ENCODE results near the gene NACC1. TPM values are rescaled to one million over a fixed set of nuclear protein-coding genes. Genes with fewer than 3 reads are reported as not detected.
A peak's percentile ranks its signal among the peaks of the same experiment; 100 is the strongest.
"Not testable (repeated sequence)": the region's sequence is repeated elsewhere in the genome, so short reads cannot be mapped to it uniquely, and the experiment has no call there.

Gene NACC1
- total RNA-seq, 1 experiment from 2014 or later: 55.9 TPM

GRCh38 chr19:13163609-13164342, 45.7 kb downstream of the NACC1 start:
- BruUV-seq (replicated peaks): no TSS peak
- POLR2A ChIA-PET: interaction anchor here (0.9 to 7.2 kb wide), 12 partner anchors 9 to 1362 kb away, joined by 3 to 101 read pairs (median 4); partner anchors contain the start of genes DNAJB1, GCDH, IER2 and NACC1
- H3K27me3 Mint-ChIP-seq (ENCODE audit: insufficient read depth, unreplicated experiment): no peaks in the 10 kb centered on the region
- no peaks in the 10 kb centered on the region for H3K9me3 Mint-ChIP-seq (ENCODE audit: unreplicated experiment)
- intact Hi-C loops (cut with micrococcal nuclease): loop anchor here (1.0 to 5.0 kb wide), 2 partner anchors 8 to 1364 kb away; partner anchors contain the start of gene TECR
- H3K36me3 Mint-ChIP-seq (ENCODE audit: insufficient read depth, unreplicated experiment): no peaks in the 10 kb centered on the region
- peaks cover 22% of the 10 kb centered on the region for H3K4me1 Mint-ChIP-seq (ENCODE audit: insufficient read depth, unreplicated experiment)
- TF ChIP-seq CTCF (IDR thresholded peaks at IDR 0.05; ENCODE audit: unreplicated experiment): no peak
- peak overlapping the region; percentile 62 for H3K4me3 Mint-ChIP-seq (ENCODE audit: unreplicated experiment)
- CTCF ChIA-PET: interaction anchor here (0.6 to 1.5 kb wide), 5 partner anchors 11 to 186 kb away, joined by 3 to 5 read pairs (median 3); partner anchors contain the start of genes IER2 and STX10
- peak overlapping the region; percentile 85 for H3K27ac Mint-ChIP-seq (ENCODE audit: low read depth, unreplicated experiment)
- peak; percentile 96 for DNase-seq (ENCODE audit: unreplicated experiment)

DNA sequence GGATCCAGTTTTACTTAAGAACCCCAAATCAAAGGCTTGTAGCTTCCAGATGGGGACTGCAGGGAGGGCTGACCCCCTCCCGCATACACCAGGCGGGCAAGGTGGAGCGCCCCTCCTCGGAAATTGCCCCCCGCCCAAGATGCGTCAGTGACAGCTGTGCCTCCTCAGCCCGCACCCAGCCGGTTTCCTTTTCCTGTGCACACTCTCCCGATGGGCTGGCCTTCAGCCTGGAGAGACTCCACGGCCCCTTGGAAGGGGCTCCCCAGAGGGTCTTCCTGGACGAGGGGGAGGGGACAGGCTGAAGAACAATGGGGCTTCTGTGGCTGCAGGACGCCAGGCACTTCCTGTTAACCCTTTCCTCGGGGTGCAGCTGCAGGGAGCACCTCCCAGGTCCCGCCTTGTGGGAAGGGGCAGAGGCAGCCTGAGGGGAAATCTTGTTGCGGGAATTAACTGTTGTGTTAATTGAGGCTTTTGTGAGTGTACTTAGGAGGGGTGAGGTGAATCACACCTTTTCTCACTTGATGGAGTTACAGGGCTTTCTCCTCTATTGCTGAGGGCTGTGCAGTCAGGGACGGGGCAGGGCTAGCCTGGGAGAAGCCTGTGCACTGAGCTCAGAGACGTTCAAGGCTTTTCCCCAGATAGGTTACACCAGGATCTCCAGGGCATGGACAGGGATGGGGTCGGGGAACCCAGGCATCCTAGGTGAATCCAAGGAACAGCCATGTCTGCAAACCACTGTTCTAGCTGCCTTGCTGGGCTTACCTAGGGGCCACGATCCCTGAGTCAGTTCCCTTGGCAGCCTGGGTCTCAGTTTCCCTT, 46.5 kb downstream of the NACC1 start:
- CTCF ChIA-PET: interaction anchor here (0.7 to 1.4 kb wide), 2 partner anchors 143 to 187 kb away, joined by 3 to 4 read pairs; no protein-coding TSS in a partner anchor
- intact Hi-C loops (cut with micrococcal nuclease): loop anchor here (5.0 kb wide), 2 partner anchors 47 to 1363 kb away; partner anchors contain the start of genes NACC1, TECR and TRMT1
- H3K27me3 Mint-ChIP-seq (ENCODE audit: insufficient read depth, unreplicated experiment): no peaks in the 10 kb centered on the region
- H3K9me3 Mint-ChIP-seq (ENCODE audit: unreplicated experiment): no peaks in the 10 kb centered on the region
- POLR2A ChIA-PET: interaction anchor here (0.6 to 7.2 kb wide), 9 partner anchors 10 to 1361 kb away, joined by 3 to 101 read pairs (median 3); partner anchors contain the start of genes IER2, NACC1 and STX10
- DNase-seq (ENCODE audit: unreplicated experiment): peak; percentile 82
- BruUV-seq (replicated peaks): no TSS peak
- no peaks in the 10 kb centered on the region for H3K36me3 Mint-ChIP-seq (ENCODE audit: insufficient read depth, unreplicated experiment)
- H3K4me1 Mint-ChIP-seq (ENCODE audit: insufficient read depth, unreplicated experiment): peaks cover 26% of the 10 kb centered on the region
- H3K27ac Mint-ChIP-seq (ENCODE audit: low read depth, unreplicated experiment): peak overlapping the region; percentile 85
- H3K4me3 Mint-ChIP-seq (ENCODE audit: unreplicated experiment): peak overlapping the region; percentile 62
- no peak for TF ChIP-seq CTCF (IDR thresholded peaks at IDR 0.05; ENCODE audit: unreplicated experiment)

GRCh38 chr19:13165162-13165997, 47.3 kb downstream of the NACC1 start:
- CTCF ChIA-PET: interaction anchor here (0.6 to 1.4 kb wide), 3 partner anchors 30 to 187 kb away, joined by 3 to 4 read pairs (median 4); no protein-coding TSS in a partner anchor
- no peak for TF ChIP-seq CTCF (IDR thresholded peaks at IDR 0.05; ENCODE audit: unreplicated experiment)
- intact Hi-C loops (cut with micrococcal nuclease): loop anchor here (5.0 kb wide), 1 partner anchor 48 kb away; the partner anchor contains the start of genes NACC1 and TRMT1
- peak overlapping the region; percentile 62 for H3K4me3 Mint-ChIP-seq (ENCODE audit: unreplicated experiment)
- H3K9me3 Mint-ChIP-seq (ENCODE audit: unreplicated experiment): no peaks in the 10 kb centered on the region
- H3K36me3 Mint-ChIP-seq (ENCODE audit: insufficient read depth, unreplicated experiment): no peaks in the 10 kb centered on the region
- peaks cover 33% of the 10 kb centered on the region for H3K4me1 Mint-ChIP-seq (ENCODE audit: insufficient read depth, unreplicated experiment)
- no peaks in the 10 kb centered on the region for H3K27me3 Mint-ChIP-seq (ENCODE audit: insufficient read depth, unreplicated experiment)
- DNase-seq (ENCODE audit: unreplicated experiment): peak; percentile 32
- no TSS peak for BruUV-seq (replicated peaks)
- H3K27ac Mint-ChIP-seq (ENCODE audit: low read depth, unreplicated experiment): peak overlapping the region; percentile 85
- POLR2A ChIA-PET: interaction anchor here (1.3 to 7.2 kb wide), 5 partner anchors 10 to 188 kb away, joined by 3 to 101 read pairs (median 40); partner anchors contain the start of genes IER2 and STX10

DNA sequence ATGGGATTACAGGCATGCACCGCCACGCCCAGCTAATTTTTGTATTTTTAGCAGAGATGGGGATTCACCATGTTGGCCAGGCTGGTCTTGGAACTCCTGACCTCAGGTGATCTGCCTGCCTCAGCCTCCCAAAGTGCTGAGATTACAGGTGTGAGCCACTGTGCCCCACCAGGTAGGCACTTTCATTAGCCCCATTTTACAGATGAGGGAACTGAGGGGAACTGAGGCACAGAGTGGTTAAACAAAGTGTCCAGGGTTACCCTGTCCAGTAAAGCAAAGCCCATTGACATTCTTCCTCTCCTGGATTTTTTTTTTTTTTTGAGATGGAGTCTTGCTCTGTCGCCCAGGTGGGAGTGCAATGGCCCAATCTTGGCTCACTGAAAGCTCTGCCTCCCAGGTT, 48.1 kb downstream of the NACC1 start:
- CTCF ChIA-PET: interaction anchor here (0.5 to 0.9 kb wide), 4 partner anchors 30 to 370 kb away, joined by 3 to 4 read pairs (median 3); no protein-coding TSS in a partner anchor
- not testable (repeated sequence) for H3K36me3 Mint-ChIP-seq (ENCODE audit: insufficient read depth, unreplicated experiment); H3K27ac Mint-ChIP-seq (ENCODE audit: low read depth, unreplicated experiment); H3K9me3 Mint-ChIP-seq (ENCODE audit: unreplicated experiment); H3K4me3 Mint-ChIP-seq (ENCODE audit: unreplicated experiment); DNase-seq (ENCODE audit: unreplicated experiment); BruUV-seq (replicated peaks); H3K27me3 Mint-ChIP-seq (ENCODE audit: insufficient read depth, unreplicated experiment)
- intact Hi-C loops (cut with micrococcal nuclease): loop anchor here (5.0 kb wide), 1 partner anchor 49 kb away; the partner anchor contains the start of genes NACC1 and TRMT1
- peaks cover 33% of the 10 kb centered on the region for H3K4me1 Mint-ChIP-seq (ENCODE audit: insufficient read depth, unreplicated experiment)
- POLR2A ChIA-PET: interaction anchor here (2.7 to 7.2 kb wide), 4 partner anchors 11 to 16 kb away, joined by 21 to 101 read pairs (median 62); partner anchors contain the start of genes IER2 and STX10
